Stimulated activated naive CD8-positive, alpha-beta T cell treated with anti-CD3 and anti-CD28 coated beads, Interleukin-15, amount 100 ng/mL, for 72 hours (primary cell): Measurements from ENCODE around the gene TCEA2.

Experiments
- ATAC-seq: fragments of 150-1000 bp; cut with Tn5 transposase; 2 replicates; pipeline ENCODE4 v1.10.0; 2021; ENCODE audit warnings: mild to moderate bottlenecking, moderate library complexity
- DNase-seq, 2 donors: peaks; one replicate each; pipeline ENCODE4 v3.0.0; 2021 to 2022
- H3K27ac Mint-ChIP-seq, 2 donors: one replicate each; pipeline ENCODE4 v1.8.0; 2022; ENCODE audit warnings: mild to moderate bottlenecking in 2 of 2, mixed read lengths in 2 of 2, moderate library complexity in 2 of 2
- H3K27me3 Mint-ChIP-seq: one replicate; pipeline ENCODE4 v1.8.0; 2022; ENCODE audit warnings: mixed read lengths
- H3K4me1 Mint-ChIP-seq: one replicate; pipeline ENCODE4 v1.8.0; 2022; ENCODE audit warnings: mild to moderate bottlenecking, mixed read lengths
- H3K4me3 Mint-ChIP-seq, 2 donors: one replicate each; pipeline ENCODE4 v1.8.0; 2022; ENCODE audit warnings: mild to moderate bottlenecking in 2 of 2, mixed read lengths in 2 of 2, moderate library complexity in 1 of 2
- H3K9me3 Mint-ChIP-seq, 2 donors: one replicate each; pipeline ENCODE4 v1.8.0; 2022; ENCODE audit warnings: mixed read lengths in 2 of 2

TCEA2 gene

DNA sequence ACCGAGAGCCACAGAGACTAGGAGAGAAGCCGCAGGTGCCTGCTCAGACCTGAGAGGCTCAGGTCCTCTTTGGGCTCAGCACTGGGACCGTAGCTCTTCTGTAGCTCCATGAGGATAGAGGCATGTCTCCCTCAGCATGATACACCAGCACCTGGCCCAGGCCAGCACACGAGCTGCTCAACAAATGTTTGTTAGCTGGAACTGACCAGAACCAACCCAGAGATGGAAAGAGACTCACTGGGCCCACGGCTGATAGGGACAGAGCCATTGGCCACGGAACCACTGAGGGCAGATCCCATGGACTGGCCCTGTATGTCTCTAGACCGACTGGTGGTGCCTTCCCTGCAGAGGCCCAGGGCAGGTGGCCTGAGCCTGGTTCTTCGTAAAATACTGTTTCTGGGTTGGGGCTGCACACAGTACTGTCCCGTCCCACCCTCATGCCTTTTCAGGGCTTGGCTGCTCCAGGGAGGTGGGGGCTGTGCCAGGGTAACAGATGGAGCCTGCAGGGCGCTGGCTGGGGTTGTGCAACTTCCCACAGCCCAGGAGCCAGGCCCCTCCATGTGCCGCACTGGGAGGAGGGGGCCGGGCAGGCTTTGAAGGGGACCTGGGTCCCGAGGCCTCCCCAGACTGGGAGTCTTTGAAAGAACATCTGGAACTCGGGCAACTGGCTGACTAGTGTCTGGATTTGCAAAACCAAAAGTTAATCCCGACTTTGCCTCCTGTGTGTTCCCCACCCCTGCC, 21.8 kb upstream of the TCEA2 start:
- Mint-ChIP-seq H3K27ac (peak overlapping the region in 1 of 2 donors; percentile 93), H3K9me3 (no peaks in the 10 kb centered on the region), H3K27me3 (peaks cover 13% of the 10 kb centered on the region), H3K4me3 (peak overlapping the region; percentile 85 to 91), H3K4me1 (peaks cover 66% of the 10 kb centered on the region)
- ATAC-seq (no peak), DNase-seq (no peak)

DNA sequence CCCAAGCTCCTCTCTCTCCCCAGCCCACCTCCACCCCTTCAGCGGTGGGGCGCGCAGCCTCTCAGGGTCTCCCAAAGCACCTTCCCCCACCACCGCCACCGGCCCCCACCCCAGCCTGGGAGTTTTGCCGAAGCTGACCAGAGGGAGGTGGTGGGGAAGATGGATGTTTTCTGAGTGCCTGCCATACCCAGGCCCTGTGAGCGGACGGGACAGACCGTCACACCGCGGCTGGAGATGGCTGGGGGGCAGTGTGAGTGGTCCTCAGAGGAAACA, 21.3 kb upstream of the TCEA2 start:
- Mint-ChIP-seq H3K27me3 (peaks cover 18% of the 10 kb centered on the region), H3K9me3 (no peaks in the 10 kb centered on the region), H3K4me3 (peak overlapping the region; percentile 85 to 91), H3K27ac (peak overlapping the region; percentile 91 to 93), H3K4me1 (peaks cover 66% of the 10 kb centered on the region)
- DNase-seq (no peak), ATAC-seq (no peak)

DNA sequence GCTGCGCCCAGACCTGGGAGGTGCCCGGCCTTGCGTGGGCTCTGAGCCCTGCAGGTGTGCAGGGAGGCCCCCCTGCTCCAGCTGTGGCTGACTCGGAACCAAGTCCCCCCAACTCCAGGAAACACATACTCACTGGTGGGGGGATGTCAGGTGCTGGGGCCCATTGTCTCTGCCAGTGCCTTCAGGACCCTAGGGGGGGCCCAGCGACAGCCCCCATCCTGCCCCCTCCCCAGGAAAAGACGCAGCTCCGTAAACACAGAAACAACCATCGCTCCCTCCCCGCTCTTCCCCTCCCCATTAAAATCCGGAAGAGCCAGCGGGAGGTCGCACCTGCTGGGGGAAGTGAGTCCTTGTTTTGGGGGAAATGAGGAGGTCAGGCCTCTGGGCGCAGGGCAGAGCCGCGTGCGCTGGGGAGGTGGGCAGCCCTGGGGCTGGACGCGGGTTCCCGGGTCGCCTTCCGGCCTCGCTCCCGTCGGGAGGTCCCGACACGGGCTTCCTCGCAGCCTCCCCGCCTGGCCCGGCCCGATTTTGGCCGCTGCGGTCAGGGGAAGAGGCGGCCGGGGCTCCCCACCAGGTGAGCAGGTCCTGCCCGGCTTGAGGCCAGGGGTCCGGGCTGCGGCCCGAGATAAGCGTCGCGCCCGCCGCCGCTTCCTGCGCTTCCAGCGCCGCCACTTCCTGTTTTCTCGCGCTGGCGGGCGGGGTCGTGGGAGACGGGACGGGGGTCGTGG, 20.8 kb upstream of the TCEA2 start:
- peak overlapping the region; percentile 85 to 91 for H3K4me3 Mint-ChIP-seq
- H3K27ac Mint-ChIP-seq, result peak overlapping the region; percentile 91 to 93
- DNase-seq, result no peak
- no peaks in the 10 kb centered on the region for H3K9me3 Mint-ChIP-seq
- H3K4me1 Mint-ChIP-seq, result peaks cover 66% of the 10 kb centered on the region
- ATAC-seq, result no peak
- peaks cover 23% of the 10 kb centered on the region for H3K27me3 Mint-ChIP-seq

DNA sequence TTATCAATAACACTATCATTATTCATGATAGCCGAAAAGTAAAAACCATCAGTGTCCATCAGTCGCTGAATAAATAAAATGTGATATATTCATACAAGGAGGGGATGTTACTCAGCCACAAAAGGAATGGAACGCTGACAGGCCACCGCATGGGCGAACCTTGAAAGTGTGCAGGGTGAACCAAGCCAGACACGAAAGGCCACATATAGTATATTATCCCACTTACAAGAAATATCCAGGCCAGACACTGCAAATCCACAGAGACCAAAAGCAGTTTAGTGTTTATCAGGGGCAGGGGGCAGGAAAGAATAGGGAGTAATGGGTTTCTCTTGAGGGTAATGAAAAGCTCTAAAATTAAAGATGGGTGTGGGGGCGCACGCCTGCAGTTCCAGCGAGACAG, 19.2 kb upstream of the TCEA2 start:
- peaks cover 33% of the 10 kb centered on the region for H3K27me3 Mint-ChIP-seq
- no peak overlapping the region for H3K4me3 Mint-ChIP-seq
- no peak for ATAC-seq
- no peak for DNase-seq
- H3K9me3 Mint-ChIP-seq, result no peaks in the 10 kb centered on the region
- H3K27ac Mint-ChIP-seq, result no peak overlapping the region
- peaks cover 55% of the 10 kb centered on the region for H3K4me1 Mint-ChIP-seq

DNA sequence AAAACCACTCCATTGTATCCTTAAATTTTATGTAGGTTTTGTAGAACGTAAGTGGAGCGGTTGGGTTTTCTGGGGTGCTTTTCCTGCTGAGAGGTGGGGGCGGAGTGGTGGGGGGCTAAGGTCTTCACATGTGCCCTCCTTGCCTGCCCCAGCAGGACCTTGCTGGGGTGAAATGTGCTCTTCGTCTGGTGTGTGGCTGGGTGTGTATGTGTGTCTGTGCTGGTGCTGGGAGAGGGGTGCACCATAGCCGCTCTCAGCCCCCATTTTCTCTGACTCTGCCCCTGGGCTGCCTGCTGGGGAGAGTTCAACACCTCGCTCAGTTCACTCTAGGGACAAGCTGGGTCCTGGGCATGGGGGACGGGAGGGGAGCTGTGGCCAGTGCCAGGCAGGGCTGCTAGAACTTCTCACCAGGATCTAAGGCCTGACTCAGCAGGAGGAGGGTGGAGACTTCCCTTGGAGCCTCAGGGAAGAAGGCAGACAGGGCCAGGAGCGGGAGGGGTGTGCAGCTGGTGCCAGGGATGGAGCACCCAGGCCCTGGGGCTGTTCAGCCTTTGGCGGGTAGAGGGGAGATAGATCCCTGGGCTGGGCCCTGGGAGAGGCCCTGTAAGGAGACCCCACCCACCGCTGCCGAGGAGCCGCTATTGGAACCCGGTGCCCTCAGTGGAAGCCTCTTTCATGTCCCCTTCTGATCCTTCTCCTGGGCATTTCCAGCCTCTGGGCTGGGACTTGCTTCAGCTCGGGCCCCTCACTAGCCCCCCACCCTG, 18.3 kb upstream of the TCEA2 start:
- Mint-ChIP-seq H3K4me3 (no peak overlapping the region), H3K4me1 (peaks cover 49% of the 10 kb centered on the region), H3K27me3 (peaks cover 40% of the 10 kb centered on the region), H3K27ac (no peak overlapping the region), H3K9me3 (no peaks in the 10 kb centered on the region)
- no peak for DNase-seq
- ATAC-seq, result no peak

DNA sequence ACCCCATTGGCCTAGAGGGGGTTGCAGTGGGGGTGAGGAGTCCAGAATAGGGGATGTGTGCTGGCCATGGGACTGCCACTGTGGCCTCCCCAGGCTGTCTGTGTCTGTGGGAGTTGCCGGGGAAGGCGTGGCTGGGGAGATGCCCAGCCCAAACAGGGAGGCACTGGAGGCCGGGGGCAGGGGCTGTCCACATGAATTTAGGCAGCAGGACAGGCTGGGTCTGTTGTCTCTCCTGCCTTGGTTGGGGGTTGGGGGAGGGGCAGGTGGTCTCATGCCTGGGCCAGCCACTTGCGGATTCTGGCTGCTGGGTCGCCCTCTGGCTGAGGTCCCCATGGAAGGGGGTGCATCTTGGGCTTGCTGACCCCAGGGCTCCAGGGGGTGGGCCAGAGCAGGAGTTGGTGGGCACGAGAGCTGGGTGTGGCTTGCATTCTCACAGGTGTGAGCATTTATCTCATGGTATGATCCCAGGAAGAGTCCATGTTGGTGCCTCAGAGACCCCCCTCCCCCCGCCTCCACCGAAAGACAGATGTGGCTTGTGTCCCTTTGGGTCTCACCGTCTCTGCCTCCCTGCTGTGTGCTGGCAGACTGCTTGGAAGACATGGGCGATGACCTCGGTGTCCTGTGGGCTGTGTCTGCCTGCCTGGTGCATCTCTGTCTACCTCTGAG, 17.5 kb upstream of the TCEA2 start:
- Mint-ChIP-seq H3K4me3 (no peak overlapping the region), H3K27ac (no peak overlapping the region), H3K4me1 (peaks cover 41% of the 10 kb centered on the region), H3K9me3 (no peaks in the 10 kb centered on the region), H3K27me3 (peaks cover 42% of the 10 kb centered on the region)
- no peak for ATAC-seq
- DNase-seq, result no peak

DNA sequence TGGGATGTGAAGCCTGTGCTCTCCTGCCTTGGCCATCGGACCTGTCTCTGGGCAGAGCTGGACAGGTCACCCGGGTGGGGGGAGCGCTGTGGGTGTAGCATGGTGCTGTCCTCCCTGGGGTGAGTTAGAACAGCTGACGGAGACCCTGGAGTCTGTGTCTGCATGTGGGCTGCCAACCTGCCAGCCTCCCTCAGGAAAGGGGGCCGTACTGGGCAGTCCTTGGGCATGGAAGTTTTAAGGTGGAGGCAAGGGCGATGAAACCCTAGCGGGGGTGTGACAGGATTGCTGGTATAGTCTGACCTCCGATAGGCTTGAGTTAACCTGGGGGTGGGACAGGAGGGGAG, 16.0 kb upstream of the TCEA2 start:
- Mint-ChIP-seq H3K4me1 (peaks cover 25% of the 10 kb centered on the region), H3K4me3 (no peak overlapping the region), H3K9me3 (no peaks in the 10 kb centered on the region), H3K27ac (no peak overlapping the region), H3K27me3 (peaks cover 57% of the 10 kb centered on the region)
- DNase-seq, result no peak
- no peak for ATAC-seq

DNA sequence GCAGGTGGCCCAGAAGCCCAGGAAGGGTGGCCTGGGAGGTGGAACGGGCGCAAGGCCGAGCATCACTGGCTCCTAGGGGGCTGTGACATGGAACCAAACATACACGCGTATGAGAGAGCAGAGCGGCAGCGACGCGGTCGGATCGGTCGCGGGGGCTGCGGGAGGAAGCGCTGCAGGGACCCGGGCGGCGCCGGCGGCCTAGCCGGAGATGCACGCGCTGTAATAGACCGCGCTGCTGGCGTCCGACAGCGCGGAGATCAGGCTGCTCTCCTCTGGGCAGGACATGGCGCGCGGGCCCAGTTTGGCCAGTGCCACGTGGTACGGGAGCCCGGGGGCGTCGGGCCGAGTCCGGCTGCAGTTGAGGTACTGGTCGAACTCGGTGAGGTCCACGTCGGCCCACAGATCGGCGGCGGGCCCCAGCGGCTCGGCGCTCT, 15.0 kb upstream of the TCEA2 start:
- Mint-ChIP-seq H3K4me1 (peaks cover 22% of the 10 kb centered on the region), H3K4me3 (peak overlapping the region in 1 of 2 donors; percentile 31), H3K9me3 (no peaks in the 10 kb centered on the region), H3K27ac (no peak overlapping the region), H3K27me3 (peaks cover 67% of the 10 kb centered on the region)
- no peak for DNase-seq
- ATAC-seq, result no peak

DNA sequence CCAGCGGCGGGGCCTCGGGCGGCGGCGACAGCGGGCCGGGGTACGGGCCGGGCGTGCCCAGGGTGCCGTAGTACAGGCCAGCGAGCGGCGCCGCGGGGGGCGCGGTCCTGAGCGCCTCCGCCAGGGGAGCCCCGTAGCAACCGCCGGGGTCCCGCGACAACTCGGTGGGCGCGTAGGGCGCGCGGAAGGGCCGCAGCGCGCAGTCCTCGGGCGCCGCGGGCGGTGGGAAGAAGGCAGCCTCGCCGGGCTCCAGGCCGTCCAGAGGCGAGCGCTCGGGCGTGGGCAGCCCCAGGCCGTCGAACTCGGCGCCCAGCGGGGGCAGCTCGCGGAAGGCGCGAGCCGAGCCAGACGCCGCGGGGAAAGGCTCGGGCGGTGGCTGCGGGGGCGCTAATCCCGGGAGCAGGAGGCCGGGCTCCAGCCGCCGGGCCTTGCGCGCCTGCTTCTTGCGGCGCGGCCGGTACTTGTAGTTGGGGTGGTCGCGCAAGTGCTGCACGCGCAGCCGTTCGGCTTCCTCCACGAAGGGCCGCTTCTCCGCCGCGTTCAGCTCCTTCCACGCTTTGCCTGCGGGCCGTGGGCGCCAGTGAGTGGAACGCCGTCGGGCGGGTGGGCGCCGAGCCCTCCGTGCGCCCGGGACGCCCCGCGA, 14.5 kb upstream of the TCEA2 start:
- H3K4me3 Mint-ChIP-seq, result peak overlapping the region in 1 of 2 donors; percentile 15
- ATAC-seq, result peak; percentile 10
- H3K27me3 Mint-ChIP-seq, result peaks cover 72% of the 10 kb centered on the region

DNA sequence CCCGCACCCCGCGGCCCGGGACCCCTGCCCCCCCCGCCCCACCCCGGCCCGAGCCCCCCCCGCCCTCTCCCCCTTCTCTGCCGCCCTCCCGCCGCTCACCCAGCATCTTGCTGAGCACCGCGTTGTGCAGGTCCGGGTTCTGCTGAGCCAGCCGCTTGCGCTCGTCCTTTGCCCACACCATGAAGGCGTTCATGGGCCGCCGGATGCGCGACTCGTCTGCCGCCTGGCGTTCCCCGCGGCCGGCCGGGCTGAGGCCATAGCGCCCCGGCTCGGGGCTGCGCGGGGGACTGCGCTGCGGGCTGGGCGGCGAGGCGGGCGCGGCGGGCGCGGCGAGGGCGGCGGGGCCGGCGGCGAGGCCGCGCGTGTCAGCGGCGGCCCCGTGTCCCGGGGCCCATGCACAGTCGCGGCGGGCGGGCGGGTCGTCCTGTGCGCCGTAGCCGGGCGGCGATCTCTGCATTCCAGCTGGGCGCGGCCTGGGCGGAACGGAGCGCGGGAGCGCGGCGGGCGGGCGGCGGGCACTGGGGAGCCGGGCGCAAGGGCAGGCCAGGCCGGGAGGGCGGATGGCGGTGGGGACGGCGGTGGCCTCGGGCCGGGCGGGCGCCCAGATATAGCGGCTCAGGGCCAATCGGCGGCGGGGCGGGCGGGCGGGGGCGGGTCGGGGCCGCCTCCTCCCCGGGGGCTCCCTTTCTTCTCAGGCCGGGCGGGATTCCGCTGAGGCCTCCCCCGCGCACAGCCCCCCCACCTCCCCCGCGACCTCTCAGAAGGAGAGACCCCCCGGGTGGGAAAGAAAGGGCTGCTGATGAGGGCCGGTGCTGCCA, 13.7 kb upstream of the TCEA2 start, which contains the start of gene SOX18:
TSS of gene SOX18 (minus strand) at position 580 of the 818 bp plus-strand sequence. CDS start at position 457, 123 bp downstream.
- peaks cover 79% of the 10 kb centered on the region for H3K27me3 Mint-ChIP-seq
- H3K4me3 Mint-ChIP-seq, result peak within 1 kb of the TSS; percentile 80 to 81
- DNase-seq (peak in 1 of 2 donors; percentile 64), ATAC-seq (peak; percentile 71)
- H3K27ac Mint-ChIP-seq, result no peak within 1 kb of the TSS
- peaks cover 33% of the 10 kb centered on the region for H3K4me1 Mint-ChIP-seq
- H3K9me3 Mint-ChIP-seq, result no peaks in the 10 kb centered on the region

More for the DNA sequence above, 14.5 kb upstream of the TCEA2 start:
- DNase-seq, result no peak
- H3K4me1 Mint-ChIP-seq, result peaks cover 27% of the 10 kb centered on the region
- no peak overlapping the region for H3K27ac Mint-ChIP-seq
- no peaks in the 10 kb centered on the region for H3K9me3 Mint-ChIP-seq

DNA sequence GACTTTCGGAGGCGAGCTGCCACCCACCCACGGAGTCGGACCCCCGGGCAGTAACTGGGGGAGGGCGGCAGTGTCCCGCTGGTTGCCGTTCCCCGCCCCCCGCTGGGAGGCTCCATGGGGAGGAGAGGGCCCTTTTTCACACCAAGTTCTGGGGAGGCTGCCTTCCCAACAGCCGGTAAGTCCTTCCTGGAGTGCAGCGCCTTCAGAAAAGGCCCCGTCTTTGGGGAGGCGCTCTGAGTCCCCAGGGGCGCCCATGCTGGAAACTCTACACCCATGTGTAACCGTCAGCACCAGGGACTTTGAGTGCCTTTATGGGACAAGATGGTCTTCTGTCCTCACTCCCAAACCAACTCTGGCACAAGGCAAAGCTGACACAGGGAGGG, 13.1 kb upstream of the TCEA2 start:
- Mint-ChIP-seq H3K4me1 (peaks cover 38% of the 10 kb centered on the region), H3K9me3 (no peaks in the 10 kb centered on the region), H3K27ac (no peak overlapping the region), H3K4me3 (peak overlapping the region; percentile 56 to 64), H3K27me3 (peaks cover 85% of the 10 kb centered on the region)
- ATAC-seq (no peak), DNase-seq (no peak)

DNA sequence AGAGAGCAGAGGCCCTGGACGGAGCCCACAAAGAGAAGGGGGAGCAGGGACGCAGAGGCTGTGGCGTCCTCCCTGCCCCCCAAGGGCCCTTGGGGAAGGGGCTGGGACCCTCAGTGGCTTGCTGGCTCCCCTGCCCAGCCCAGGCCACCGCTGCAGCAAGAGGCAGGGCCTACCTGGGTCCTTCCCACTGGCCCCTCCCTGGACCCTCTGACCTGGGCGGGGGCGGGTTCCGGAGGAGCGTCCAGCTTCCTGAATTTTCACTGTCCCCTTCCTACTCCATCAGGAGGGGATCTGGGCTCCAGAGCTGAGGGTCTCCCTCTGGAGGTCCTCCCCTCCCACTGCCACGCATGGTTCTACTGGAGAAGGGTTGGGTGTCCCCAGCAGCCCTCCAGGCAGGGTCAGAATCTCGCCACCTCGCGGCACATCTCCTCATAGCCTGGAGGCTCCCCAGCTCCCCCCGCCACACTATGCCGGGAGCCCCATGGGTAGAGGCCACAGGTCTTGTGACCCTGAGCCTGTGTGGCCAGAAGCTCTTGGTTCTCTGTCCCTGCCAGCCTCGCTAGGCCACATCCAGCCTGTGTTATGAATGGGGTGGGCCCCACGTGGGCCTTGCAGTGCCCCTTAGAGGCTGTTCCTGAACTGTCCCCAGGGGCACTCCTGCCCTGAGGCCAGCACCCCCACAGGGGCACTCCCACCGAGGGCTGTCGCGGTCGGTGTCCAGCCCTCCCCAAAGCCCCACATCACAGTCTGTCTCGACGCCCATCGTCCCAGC, 12.6 kb upstream of the TCEA2 start:
- Mint-ChIP-seq H3K27me3 (peaks cover 91% of the 10 kb centered on the region), H3K4me3 (peak overlapping the region; percentile 44 to 57), H3K9me3 (no peaks in the 10 kb centered on the region), H3K4me1 (peaks cover 39% of the 10 kb centered on the region), H3K27ac (no peak overlapping the region)
- ATAC-seq (peak; percentile 4), DNase-seq (no peak)

DNA sequence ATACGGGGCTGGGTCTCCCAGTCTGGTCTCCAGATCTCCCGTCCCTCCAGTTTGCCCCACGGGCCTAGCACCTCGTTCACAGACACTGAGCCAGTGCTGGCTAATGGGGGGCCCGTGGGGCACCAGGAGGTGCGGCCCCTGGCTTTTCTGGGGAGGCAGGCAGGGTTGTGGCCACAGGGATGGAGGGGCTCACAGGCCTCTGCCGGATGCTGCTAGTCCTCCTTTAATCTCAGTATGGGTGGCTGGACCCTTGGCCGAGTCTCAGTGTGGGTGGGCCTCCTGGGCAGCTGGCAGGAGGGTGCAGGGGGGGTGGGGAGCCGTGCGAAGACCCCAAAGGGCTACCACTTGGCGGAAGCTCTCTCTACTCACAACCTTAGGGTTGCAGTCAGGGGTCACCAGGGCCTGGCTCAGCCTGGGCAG, 12.0 kb upstream of the TCEA2 start:
- DNase-seq, result no peak
- Mint-ChIP-seq H3K9me3 (no peaks in the 10 kb centered on the region), H3K27me3 (peaks cover 88% of the 10 kb centered on the region), H3K27ac (no peak overlapping the region), H3K4me3 (no peak overlapping the region), H3K4me1 (peaks cover 38% of the 10 kb centered on the region)
- ATAC-seq, result no peak
